ENCODE data around the gene PTPRG. TPM values are rescaled to one million over a fixed set of nuclear protein-coding genes. Genes with fewer than 3 reads are reported as not detected.

Gene PTPRG
- total and polyA plus RNA-seq, 10 of the 15 experiments (the other 5 are each of a cell fraction or from before 2014, with no cell fraction given), result 0.29 to 20.7 (median 1.4) TPM

GRCh38 chr3:61967937-61968336 is 406.6 kb downstream of the PTPRG start:
- DNase-seq (ENCODE audit: low read depth, low spot score) (no peak), ATAC-seq (no peak), FAIRE-seq (no peak)
- in situ Hi-C loops (cut with MboI) (no loop called here), intact Hi-C loops (cut with micrococcal nuclease; ENCODE audit: unreplicated experiment) (no loop called here)
- Histone ChIP-seq H3K4me2 (ENCODE audit: control insufficient read depth, insufficient read depth) (no peak overlapping the region), H3K27ac (ENCODE audit: control insufficient read depth, insufficient read depth) (no peak overlapping the region), H3K9me3 (replicated peaks; ENCODE audit: control insufficient read depth, insufficient read depth, low read length) (no peaks in the 10 kb centered on the region), H3K36me3 (ENCODE audit: control insufficient read depth in 2 of 2, insufficient read depth in 2 of 2, low read length in 1 of 2) (no peaks in the 10 kb centered on the region), H3K9ac (ENCODE audit: control insufficient read depth, insufficient read depth, low read length) (no peak overlapping the region), H3K79me2 (ENCODE audit: control insufficient read depth, insufficient read depth, low read length) (no peaks in the 10 kb centered on the region), H3K4me1 (ENCODE audit: control insufficient read depth, insufficient read depth, low read length) (no peaks in the 10 kb centered on the region), H3K4me3 (no peak overlapping the region), H3K27me3 (replicated peaks in 1 of 2; ENCODE audit: control insufficient read depth in 2 of 2, insufficient read depth in 2 of 2, low read length in 1 of 2) (no peaks in the 10 kb centered on the region), H2AFZ (ENCODE audit: control insufficient read depth, low read depth, low read length) (no peak overlapping the region), H4K20me1 (ENCODE audit: control insufficient read depth, insufficient read depth) (no peaks in the 10 kb centered on the region)
- no TSS peak for BruUV-seq (replicated peaks)
- SMC1A ChIA-PET (ENCODE audit: uncharacterized antibody, unreplicated experiment), result no interaction called here
- CTCF ChIA-PET, result no interaction called here
- RAD21 ChIA-PET (ENCODE audit: unreplicated experiment), result interaction anchor here (1.3 kb wide), 1 partner anchor 106 kb away, joined by 3 read pairs; no protein-coding TSS in a partner anchor
- WGBS (ENCODE audit: insufficient coverage, insufficient replicate concordance, low lambda C conversion rate, missing lambda C conversion rate), result 20% methylated on average over 2 of the region's 2 CpGs
- POLR2A ChIA-PET, result no interaction called here
- TF ChIP-seq SUPT20H (IDR thresholded peaks at IDR 0.05; ENCODE audit: borderline replicate concordance, control insufficient read depth, low read depth, low read length) (no peak), ZNF687 (IDR thresholded peaks at IDR 0.05) (no peak), ATF7 (IDR thresholded peaks at IDR 0.05; ENCODE audit: low read depth) (0 out of 2 replicates have a peak, but pooled peaks have one; percentile 17)
